ENCODE measurements around the gene OBSCN. TPM values are rescaled to one million over a fixed set of nuclear protein-coding genes. Genes with fewer than 3 reads are reported as not detected.

The OBSCN gene
- total and polyA plus RNA-seq, 11 donors: 155 to 524 (median 354) TPM

GRCh38 chr1:228332797-228333738 is 125.2 kb downstream of the OBSCN start:
- H3K27me3 ChIP-seq: no peaks in the 10 kb centered on the region
- no peak for TF ChIP-seq POLR2A (IDR thresholded peaks at IDR 0.05)
- TF ChIP-seq CTCF (IDR thresholded peaks at IDR 0.05): no peak
- H3K4me3 ChIP-seq: no peak overlapping the region
- 86 to 96% (median 93%) methylated on average over 14 to 17 of the region's 17 CpGs for WGBS, 4 donors
- H3K4me1 ChIP-seq: peaks cover 0 to 20% (median 0%) of the 10 kb centered on the region in 12 donors
- DNase-seq (peak in 3 of 5 donors; percentile 5 to 18 (median 15)), ATAC-seq (no peak)
- H3K9me3 ChIP-seq: no peaks in the 10 kb centered on the region
- H3K27ac ChIP-seq: no peak overlapping the region
- intact Hi-C loops (cut with DNase I): no loop called here
- H3K36me3 ChIP-seq: peaks cover 0 to 73% (median 41%) of the 10 kb centered on the region in 9 donors

DNA sequence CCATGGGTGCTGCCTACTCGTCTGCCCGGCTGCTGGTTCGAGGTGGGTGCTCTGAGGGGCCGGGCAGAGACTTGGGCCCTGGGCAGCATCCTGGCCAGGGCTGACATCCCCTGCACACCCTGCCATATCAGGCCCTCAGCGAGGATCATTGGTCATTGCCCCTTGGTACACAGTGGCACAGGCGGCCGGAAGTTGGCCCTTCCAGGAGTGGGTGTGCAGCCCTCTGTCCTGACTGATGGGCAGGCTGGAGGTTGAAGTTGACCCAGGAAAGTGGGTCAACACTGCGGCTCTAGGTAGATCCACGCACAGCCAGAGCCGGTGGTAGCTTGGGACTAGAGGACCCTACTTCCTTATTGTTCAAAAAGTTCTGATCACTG is 125.9 kb downstream of the OBSCN start:
- H3K9me3 ChIP-seq: no peaks in the 10 kb centered on the region
- ATAC-seq: no peak
- 89 to 94% (median 93%) methylated on average over 6 to 10 of the region's 10 CpGs for WGBS, 4 donors
- peak in 3 of 5 donors; percentile 5 to 31 (median 9) for DNase-seq
- H3K27me3 ChIP-seq: no peaks in the 10 kb centered on the region
- peaks cover 0 to 79% (median 43%) of the 10 kb centered on the region in 9 donors for H3K36me3 ChIP-seq
- H3K4me3 ChIP-seq: no peak overlapping the region
- peak overlapping the region in 1 of 12 donors; percentile 28 for H3K27ac ChIP-seq
- H3K4me1 ChIP-seq: peaks cover 0 to 14% (median 0%) of the 10 kb centered on the region in 12 donors
- TF ChIP-seq POLR2A (IDR thresholded peaks at IDR 0.05) (no peak), CTCF (IDR thresholded peaks at IDR 0.05) (no peak)
- intact Hi-C loops (cut with DNase I): no loop called here

DNA sequence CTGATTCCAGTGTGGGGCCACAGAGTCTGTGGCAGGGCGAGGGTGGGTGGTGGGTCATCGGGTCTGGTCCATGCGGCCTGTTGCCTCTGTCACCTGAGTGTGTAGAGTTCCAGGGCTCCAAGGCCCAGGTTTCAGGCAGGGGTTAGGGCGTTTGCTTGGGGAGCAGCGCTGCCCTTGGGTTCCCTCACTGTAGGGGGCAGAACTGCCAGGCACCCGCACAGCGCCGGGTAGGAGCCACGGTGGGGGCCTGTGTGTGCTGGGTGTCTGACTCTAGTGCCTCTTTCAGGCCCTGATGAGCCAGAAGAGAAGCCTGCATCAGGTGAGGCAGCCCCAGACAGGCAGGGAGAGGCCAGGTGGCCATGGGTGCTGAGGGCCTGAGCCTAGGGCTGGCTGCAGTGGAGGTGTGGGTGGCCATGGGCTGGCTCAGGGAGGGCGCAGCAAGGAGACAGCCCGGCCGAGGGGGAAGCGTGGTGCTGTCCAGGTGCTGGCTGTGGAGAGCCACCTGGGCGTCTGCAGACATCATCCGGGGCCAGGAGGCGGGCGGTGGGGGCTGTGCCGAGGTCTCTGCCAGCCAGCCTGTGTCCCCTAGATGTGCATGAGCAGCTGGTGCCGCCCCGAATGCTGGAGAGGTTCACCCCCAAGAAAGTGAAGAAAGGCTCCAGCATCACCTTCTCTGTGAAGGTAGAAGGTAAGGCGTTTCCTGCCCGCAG is 126.5 kb downstream of the OBSCN start:
- peak in 4 of 5 donors; percentile 4 to 64 (median 15) for DNase-seq
- WGBS, 4 donors: 87 to 94% (median 92%) methylated on average over 16 to 22 of the region's 22 CpGs

More for the DNA sequence above, 126.5 kb downstream of the OBSCN start:
- peak overlapping the region in 1 of 12 donors; percentile 28 for H3K27ac ChIP-seq
- no peak for TF ChIP-seq POLR2A (IDR thresholded peaks at IDR 0.05)
- no peak for TF ChIP-seq CTCF (IDR thresholded peaks at IDR 0.05)
- peaks cover 0 to 86% (median 48%) of the 10 kb centered on the region in 9 donors for H3K36me3 ChIP-seq
- H3K27me3 ChIP-seq: no peaks in the 10 kb centered on the region
- no peaks in the 10 kb centered on the region for H3K9me3 ChIP-seq
- intact Hi-C loops (cut with DNase I): no loop called here
- ATAC-seq: no peak
- H3K4me3 ChIP-seq: no peak overlapping the region
- peaks cover 0 to 10% (median 0%) of the 10 kb centered on the region in 12 donors for H3K4me1 ChIP-seq

Data from heart left ventricle (tissue), 16 donors.